Esophagus (tissue), 2 donors: ENCODE results near the gene LENG8. TPM values are rescaled to one million over a fixed set of nuclear protein-coding genes. Genes with fewer than 3 reads are reported as not detected.
"Not testable (repeated sequence)": the region's sequence is repeated elsewhere in the genome, so short reads cannot be mapped to it uniquely, and the experiment has no call there.

Experiments used
- H3K27ac ChIP-seq, 2 donors: one replicate each; pipeline ENCODE4 v1.5.1; 2013; ENCODE audit warnings: low read depth in 2 of 2, mild to moderate bottlenecking in 2 of 2, inconsistent platforms in 1 of 2, low read length in 1 of 2, moderate library complexity in 1 of 2
- H3K27me3 ChIP-seq, 2 donors: one replicate each; pipeline ENCODE4 v1.6.1; 2013; ENCODE audit warnings: low read length in 2 of 2, control low read depth in 1 of 2, mild to moderate bottlenecking in 1 of 2; ENCODE audit not compliant: insufficient read depth in 2 of 2, control insufficient read depth in 1 of 2
- H3K36me3 ChIP-seq, 2 donors: one replicate each; pipeline ENCODE4 v1.6.1; 2013; ENCODE audit warnings: low read length in 1 of 2; ENCODE audit not compliant: control insufficient read depth in 2 of 2, insufficient read depth in 2 of 2
- H3K4me1 ChIP-seq, 2 donors: one replicate each; pipeline ENCODE4 v1.6.1; 2013; ENCODE audit warnings: low read length in 1 of 2; ENCODE audit not compliant: control insufficient read depth in 2 of 2, insufficient read depth in 2 of 2
- H3K4me3 ChIP-seq, 2 donors: one replicate each; pipeline ENCODE4 v1.5.1; 2013; ENCODE audit warnings: low read length in 2 of 2, mild to moderate bottlenecking in 2 of 2, low read depth in 1 of 2, moderate library complexity in 1 of 2
- H3K9me3 ChIP-seq, 2 donors: one replicate each; pipeline ENCODE4 v1.6.1; 2013; ENCODE audit warnings: mild to moderate bottlenecking in 2 of 2, low read depth in 1 of 2, low read length in 1 of 2, moderate library complexity in 1 of 2; ENCODE audit not compliant: control insufficient read depth in 2 of 2, insufficient read depth in 1 of 2
- WGBS, 2 donors: extraction: QIAGEN DNeasy Blood & Tissue Kit; methylation state at CpG; one replicate each; pipeline ENCODE4 v1.1.7; 2013; 5-methylcytosine and 5-hydroxymethylcytosine counted together
- polyA plus RNA-seq, 2 donors: library from polyadenylated mRNA; stranded (reverse); fragments of 200-250 nt; gene quantifications; one replicate each; pipeline ENCODE4 v1.2.3, GENCODE V29; 2013
- donor health status: healthy with polysubstance abuse.
- donor health status: Bipolar disorder and iron deficiency.

LENG8 gene
- polyA plus RNA-seq, 2 donors: 55.3 to 137 TPM

DNA sequence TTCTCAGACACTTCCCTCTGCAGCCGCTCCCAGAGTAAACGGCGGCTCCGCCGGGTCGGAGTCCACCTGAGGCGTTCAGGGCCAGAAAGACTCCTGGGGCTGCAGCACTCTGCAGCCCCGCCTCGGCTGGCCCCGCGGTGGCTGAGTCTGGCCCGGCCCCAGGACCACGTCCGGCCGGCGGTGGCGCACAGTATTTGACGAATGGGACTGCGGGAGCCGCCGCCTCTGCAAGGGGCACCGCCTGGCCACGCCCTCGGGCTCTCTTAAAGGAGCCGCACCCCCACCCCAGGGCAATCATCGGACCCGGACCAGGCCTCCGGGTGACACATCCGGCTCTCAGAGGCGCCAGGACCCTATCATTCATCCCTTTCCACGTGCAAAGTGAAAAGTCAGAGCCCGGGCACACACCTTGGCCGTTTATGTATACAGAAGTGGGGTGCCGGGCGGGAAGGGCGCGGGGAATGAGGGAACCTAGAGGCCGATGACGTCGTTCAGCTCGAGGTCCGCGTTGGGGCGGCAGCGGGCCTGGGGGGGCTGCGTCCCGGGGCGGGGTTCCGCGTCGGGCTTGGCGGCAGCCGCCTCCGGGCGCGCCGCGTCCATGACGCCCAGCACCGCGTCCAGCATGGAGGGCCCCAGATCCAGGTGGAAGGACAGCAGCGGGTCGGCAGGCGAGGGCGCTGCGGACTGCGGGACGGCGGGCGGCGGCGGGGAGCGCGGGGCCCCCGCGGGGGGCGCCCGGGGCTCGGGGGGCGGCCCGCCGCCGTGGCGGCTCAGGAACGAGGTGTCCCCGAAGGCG, 15.8 kb downstream of the LENG8 start:
- peak overlapping the region; percentile 89 to 99 for H3K27ac ChIP-seq
- WGBS, 2 donors: 10 to 14% methylated on average over 81 to 87 of the region's 87 CpGs
- peaks cover 0 to 18% of the 10 kb centered on the region in 2 donors for H3K36me3 ChIP-seq
- no peaks in the 10 kb centered on the region for H3K27me3 ChIP-seq
- no peaks in the 10 kb centered on the region for H3K9me3 ChIP-seq
- H3K4me1 ChIP-seq: peaks cover 0 to 15% of the 10 kb centered on the region in 2 donors
- peak overlapping the region; percentile 44 to 58 for H3K4me3 ChIP-seq

DNA sequence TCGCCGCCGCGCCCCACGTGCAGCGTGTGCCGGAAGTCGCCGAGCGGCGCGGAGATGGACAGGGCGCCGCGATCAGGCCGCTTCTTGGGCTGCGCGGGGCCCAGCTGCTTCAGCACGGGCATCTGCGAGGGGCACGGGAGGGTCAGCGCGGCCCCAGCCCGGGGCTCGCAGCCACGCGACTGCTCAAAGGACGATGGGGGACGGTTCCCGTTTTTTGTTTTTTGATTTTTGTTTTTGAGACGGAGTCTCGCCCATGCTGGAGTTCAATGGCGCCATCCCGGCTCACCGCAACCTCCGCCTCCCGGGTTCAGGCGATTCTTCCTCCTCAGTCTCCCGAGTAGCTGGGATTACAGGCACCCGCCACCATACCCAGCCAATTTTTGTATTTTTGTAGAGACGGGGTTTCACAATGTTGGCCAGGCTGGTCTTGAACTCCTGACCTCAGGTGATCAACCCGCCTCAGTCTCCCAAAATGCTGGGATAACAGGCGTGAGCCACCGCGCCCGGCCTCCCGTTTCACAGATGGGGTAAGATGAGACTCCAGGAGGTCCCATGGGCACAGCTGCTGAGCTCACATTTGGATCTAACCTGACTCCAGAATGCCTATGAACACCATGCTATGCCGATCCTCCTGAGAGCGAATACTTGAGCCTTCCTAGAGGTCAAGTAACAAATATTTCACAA, 16.6 kb downstream of the LENG8 start:
- peaks cover 0 to 15% of the 10 kb centered on the region in 2 donors for H3K4me1 ChIP-seq
- H3K4me3 ChIP-seq: peak overlapping the region; percentile 44 to 58
- H3K9me3 ChIP-seq: no peaks in the 10 kb centered on the region
- H3K27me3 ChIP-seq: no peaks in the 10 kb centered on the region
- WGBS, 2 donors: 77 to 84% methylated on average over 49 of the region's 49 CpGs
- peaks cover 0 to 13% of the 10 kb centered on the region in 2 donors for H3K36me3 ChIP-seq
- peak overlapping the region in 1 of 2 donors; percentile 99 for H3K27ac ChIP-seq

DNA sequence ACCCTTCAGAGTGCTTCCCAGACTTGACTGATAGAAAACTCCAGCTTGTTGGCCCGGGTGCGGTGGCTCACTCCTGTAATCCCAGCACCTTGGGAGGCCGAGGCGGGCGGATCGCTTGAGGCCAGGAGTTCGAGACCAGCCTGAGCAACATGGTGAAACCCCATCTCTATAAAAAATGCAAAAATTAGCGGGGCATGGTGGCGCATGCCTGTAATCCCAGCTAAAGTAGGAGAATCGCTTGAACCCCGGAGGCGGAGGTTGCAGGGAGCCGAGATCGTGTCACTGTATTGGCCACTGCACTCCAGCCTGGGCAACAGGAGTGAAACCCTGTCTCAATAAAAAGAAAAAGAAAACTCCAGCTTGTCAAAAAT, 17.1 kb downstream of the LENG8 start:
- H3K4me3 ChIP-seq, H3K27ac ChIP-seq, H3K9me3 ChIP-seq, H3K27me3 ChIP-seq: not testable (repeated sequence)
- Histone ChIP-seq H3K4me1 (peaks cover 0 to 15% of the 10 kb centered on the region in 2 donors), H3K36me3 (peaks cover 0 to 11% of the 10 kb centered on the region in 2 donors)
- WGBS, 2 donors: 93% methylated on average over 14 of the region's 14 CpGs

DNA sequence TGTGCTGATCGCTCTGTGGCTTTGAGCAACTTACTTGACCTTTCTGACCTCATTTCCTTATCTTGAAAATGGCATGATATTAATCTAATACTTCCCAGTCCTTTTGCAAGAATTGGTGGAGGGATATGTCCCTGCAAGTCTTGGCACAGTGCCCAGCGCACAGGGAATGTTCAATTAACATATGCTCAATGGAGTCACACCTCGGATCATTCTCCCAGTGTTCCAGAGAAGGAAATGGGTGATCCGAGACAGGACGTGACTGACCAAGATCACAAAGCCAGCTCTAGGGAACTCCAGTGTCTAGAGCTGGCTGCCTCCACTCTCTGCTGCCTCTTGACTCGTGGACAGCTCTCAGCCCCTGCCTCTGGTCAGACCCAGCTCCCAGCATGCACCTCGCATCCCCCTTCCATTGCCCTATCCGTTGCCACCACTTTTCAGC, 20.5 kb downstream of the LENG8 start:
- Histone ChIP-seq H3K4me1 (peaks cover 0 to 8% of the 10 kb centered on the region in 2 donors), H3K27ac (peak overlapping the region in 1 of 2 donors; percentile 45), H3K4me3 (no peak overlapping the region), H3K27me3 (no peaks in the 10 kb centered on the region), H3K36me3 (no peaks in the 10 kb centered on the region), H3K9me3 (no peaks in the 10 kb centered on the region)
- 46% methylated on average over 8 of the region's 8 CpGs for WGBS, 2 donors

DNA sequence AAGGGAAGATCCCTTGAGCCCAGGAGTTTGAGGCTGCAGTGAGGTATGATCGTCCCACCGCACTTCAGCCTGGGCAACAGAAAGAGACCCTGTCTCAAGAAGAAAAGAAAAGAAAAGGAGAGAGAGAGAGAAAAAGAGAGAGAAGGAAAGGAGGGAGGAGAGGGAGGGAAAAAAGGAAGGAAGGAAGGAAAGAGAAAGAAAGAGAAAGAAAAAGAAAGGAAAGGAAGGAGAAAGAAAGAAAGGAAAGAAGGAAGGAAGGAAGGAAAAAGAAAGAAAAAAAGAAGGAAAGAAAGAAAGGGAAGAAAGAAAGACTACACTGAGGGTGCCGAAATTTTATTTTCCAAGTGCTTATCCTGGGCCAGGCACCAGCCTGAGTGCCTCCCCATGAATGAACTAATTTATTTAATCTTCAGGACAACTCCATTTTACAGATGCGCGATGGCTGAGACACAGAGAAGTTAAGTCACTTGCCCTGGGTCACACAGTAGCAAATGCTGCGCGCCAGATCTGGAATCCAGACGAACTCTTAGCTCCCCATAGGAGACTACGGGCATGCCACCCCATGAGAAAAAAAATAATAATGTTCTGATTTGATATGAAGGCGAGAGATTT, 21.4 kb downstream of the LENG8 start:
- H3K4me1 ChIP-seq: peaks cover 0 to 8% of the 10 kb centered on the region in 2 donors

DNA sequence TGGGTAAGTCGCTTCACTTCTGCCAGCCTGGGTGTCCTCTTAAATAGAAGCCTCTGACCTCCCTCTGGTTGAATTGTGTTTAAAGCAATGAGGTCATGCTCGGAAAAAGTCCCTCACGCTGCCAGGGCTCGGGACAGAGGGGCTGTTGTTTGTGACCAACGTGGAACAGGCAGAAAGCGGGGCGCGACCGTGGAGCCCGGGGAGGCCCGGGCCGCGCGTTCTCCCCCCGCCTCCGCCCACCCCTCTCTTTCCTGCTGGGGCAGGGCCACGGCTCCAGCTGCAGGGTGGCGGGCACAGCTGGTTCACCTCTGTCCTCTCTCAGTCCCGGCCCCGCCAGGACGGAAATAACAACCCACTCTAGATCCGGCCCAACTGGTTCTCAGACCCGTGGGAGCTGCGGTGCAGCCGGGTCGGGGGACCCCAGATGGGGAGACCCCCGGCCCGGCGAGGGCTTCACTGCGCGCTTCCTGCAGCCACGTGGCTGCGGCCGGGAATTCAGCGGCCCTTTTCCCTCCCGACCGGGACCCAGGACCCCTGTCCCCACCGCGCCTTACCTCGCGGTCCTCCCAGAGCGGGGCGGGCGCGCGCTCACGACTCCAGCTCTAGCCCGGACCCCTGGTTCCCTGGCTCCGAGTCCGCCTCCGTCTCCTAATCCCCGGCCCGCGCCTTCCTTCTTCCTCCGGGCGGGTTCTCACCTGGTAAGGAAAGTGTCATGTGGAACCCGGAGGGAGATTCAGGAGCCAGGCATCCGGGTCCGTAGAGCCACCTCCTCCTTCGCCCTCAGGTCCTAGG, 22.2 kb downstream of the LENG8 start:
- peaks cover 0 to 8% of the 10 kb centered on the region in 2 donors for H3K4me1 ChIP-seq
- WGBS, 2 donors: 1 to 3% methylated on average over 53 to 60 of the region's 60 CpGs
- peak overlapping the region; percentile 57 to 64 for H3K4me3 ChIP-seq
- H3K27me3 ChIP-seq: no peaks in the 10 kb centered on the region
- peak overlapping the region; percentile 65 to 82 for H3K27ac ChIP-seq
- no peaks in the 10 kb centered on the region for H3K9me3 ChIP-seq
- H3K36me3 ChIP-seq: no peaks in the 10 kb centered on the region

More for the DNA sequence above, 21.4 kb downstream of the LENG8 start:
- WGBS, 2 donors: 69 to 71% methylated on average over 10 of the region's 10 CpGs
- Histone ChIP-seq H3K27me3 (no peaks in the 10 kb centered on the region), H3K36me3 (no peaks in the 10 kb centered on the region), H3K9me3 (no peaks in the 10 kb centered on the region), H3K4me3 (peak overlapping the region in 1 of 2 donors; percentile 57), H3K27ac (peak overlapping the region; percentile 65 to 82)

DNA sequence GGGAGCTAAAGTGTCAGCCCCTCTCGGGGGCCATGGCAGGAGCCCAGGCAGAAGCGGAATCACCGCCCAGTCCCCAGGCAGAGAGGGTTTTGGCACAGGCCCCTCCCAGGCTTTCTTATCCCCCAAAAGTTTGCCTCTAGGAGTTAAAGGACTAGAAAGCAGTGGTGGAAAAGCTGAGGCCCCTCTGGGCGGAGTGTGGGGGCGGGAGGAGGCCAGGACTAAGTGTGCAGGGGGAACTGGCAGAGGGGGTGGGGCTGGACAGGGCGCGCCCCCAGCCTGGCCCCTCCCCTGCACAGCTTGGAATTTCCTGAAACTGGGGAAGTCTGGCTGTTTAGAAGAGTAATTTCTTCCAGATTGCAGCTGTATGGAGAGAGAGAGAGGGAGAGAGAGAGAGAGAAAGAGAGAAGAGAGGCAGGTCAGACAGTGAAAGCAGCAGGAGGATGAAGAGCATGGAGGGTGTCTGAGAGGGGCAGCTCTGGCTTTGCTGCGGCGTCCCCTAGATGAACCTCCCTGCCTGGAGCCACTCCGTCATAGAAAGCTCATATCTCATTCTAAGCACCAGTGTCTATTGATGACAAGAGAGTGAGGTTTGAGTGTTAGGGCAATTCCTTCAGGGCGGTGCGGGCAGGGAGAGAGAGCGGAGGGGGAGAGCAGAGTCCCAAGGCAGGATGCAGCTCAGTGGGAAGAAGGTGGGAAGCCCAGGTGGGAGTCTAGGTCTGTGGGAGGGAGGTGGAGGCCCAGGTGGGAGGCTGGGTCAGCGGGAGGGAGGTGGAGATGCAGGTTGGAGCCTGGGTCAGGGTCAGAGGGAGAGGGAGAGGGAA, 24.3 kb downstream of the LENG8 start, which contains the start of gene CDC42EP5:
TSS of gene CDC42EP5 (minus strand) at position 226 of the 821 bp plus-strand sequence. CDS start 7,749 bp downstream, outside the sequence.
- Histone ChIP-seq H3K4me1 (peaks cover 0 to 8% of the 10 kb centered on the region in 2 donors), H3K4me3 (peak within 1 kb of the TSS; percentile 25 to 38), H3K36me3 (no peaks in the 10 kb centered on the region), H3K27me3 (no peaks in the 10 kb centered on the region), H3K27ac (peak within 1 kb of the TSS; percentile 37 to 70), H3K9me3 (no peaks in the 10 kb centered on the region)
- 10 to 15% methylated on average over 14 of the region's 14 CpGs for WGBS, 2 donors

DNA sequence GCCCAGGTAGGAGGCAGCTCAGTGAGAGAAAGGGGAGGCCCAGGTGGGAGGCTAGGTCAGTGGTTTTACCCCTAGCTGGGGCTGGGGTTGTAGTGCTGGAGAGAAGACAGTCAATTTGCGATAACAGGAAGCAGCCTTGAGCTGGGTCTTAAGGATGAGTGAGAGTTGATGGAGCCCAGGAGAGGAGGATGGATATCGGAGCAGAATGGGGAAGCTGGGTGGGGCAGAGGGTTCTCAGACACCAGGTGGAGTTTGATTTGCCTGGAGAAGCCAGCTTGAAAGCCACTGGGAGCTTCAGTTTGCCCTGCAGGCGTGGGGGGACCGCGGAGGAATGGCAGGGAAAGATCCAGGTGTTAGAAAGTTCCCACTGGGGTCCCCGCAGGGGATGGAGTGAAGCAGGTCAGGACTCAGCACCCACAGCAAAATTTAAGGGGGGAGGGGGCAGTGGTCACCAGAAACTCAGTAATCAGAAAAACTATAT, 24.9 kb downstream of the LENG8 start:
- Histone ChIP-seq H3K27me3 (no peaks in the 10 kb centered on the region), H3K36me3 (no peaks in the 10 kb centered on the region), H3K9me3 (no peaks in the 10 kb centered on the region), H3K27ac (peak overlapping the region in 1 of 2 donors; percentile 37), H3K4me3 (peak overlapping the region in 1 of 2 donors; percentile 38), H3K4me1 (peaks cover 0 to 8% of the 10 kb centered on the region in 2 donors)
- WGBS, 2 donors: 63 to 65% methylated on average over 6 of the region's 6 CpGs
